Common myeloid progenitor, CD34-positive (primary cell): Measurements from ENCODE around the gene ARHGAP9.
A peak's percentile ranks its signal among the peaks of the same experiment; 100 is the strongest.

ENCODE experiments used
- CTCF ChIA-PET: fragments of 350-600 bp; sonication (Branson Sonifier 250); formaldehyde crosslinking; loops from one replicate; lab custom pipeline; 2021; ENCODE audit warnings: antibody characterized with exemption; lab: Charles Lee
- POLR2A ChIA-PET: fragments of 350-600 bp; sonication (Branson Sonifier 250); formaldehyde crosslinking; loops from one replicate; lab custom pipeline; 2021; ENCODE audit warnings: antibody characterized with exemption; lab: Charles Lee
- DNase-seq, 3 donors: peaks; one replicate each; pipeline versions ENCODE4 v3.0.0 to v3.0.0-alpha.2; 2013
- H3K27ac ChIP-seq, 2 experiments: 1 replicate in 1 of 2; 2 replicates in 1 of 2; pipeline ENCODE4 v1.7.0; 2013; ENCODE audit warnings: inconsistent platforms in 2 of 2, low read length in 2 of 2, mild to moderate bottlenecking in 2 of 2, low read depth in 1 of 2, moderate library complexity in 1 of 2; ENCODE audit not compliant: severe bottlenecking in 2 of 2, insufficient read depth in 1 of 2, poor library complexity in 1 of 2
- H3K27me3 ChIP-seq, 5 experiments: replicated peaks in 2 of 5; 1 replicate in 3 of 5; 2 replicates in 2 of 5; pipeline versions ENCODE4 v1.6.1 to v1.7.0; 2013; ENCODE audit warnings: low read length in 4 of 5, mild to moderate bottlenecking in 2 of 5, moderate library complexity in 2 of 5, inconsistent platforms in 1 of 5; ENCODE audit not compliant: insufficient read depth in 5 of 5, control insufficient read depth in 4 of 5
- H3K36me3 ChIP-seq, 4 experiments: 1 replicate in 2 of 4; 2 replicates in 2 of 4; pipeline versions ENCODE4 v1.6.1 to v1.7.0; 2013; ENCODE audit warnings: low read length in 3 of 4, control low read depth in 1 of 4, mild to moderate bottlenecking in 1 of 4; ENCODE audit not compliant: control insufficient read depth in 4 of 4, insufficient read depth in 4 of 4
- H3K4me1 ChIP-seq, 4 experiments: 1 replicate in 3 of 4; 2 replicates in 1 of 4; pipeline versions ENCODE4 v1.6.1 to v1.7.1; 2013; ENCODE audit warnings: low read length in 3 of 4, mild to moderate bottlenecking in 3 of 4, control low read depth in 1 of 4, inconsistent platforms in 1 of 4, moderate library complexity in 1 of 4; ENCODE audit not compliant: control insufficient read depth in 4 of 4, insufficient read depth in 4 of 4; ENCODE audit errors: control extremely low read depth in 1 of 4
- H3K4me3 ChIP-seq, 7 experiments: 1 replicate in 4 of 7; 2 replicates in 3 of 7; pipeline versions ENCODE4 v1.5.1 to v1.7.0; 2013; ENCODE audit warnings: mild to moderate bottlenecking in 7 of 7, low read length in 6 of 7, moderate library complexity in 6 of 7, inconsistent platforms in 2 of 7, low read depth in 2 of 7, control low read depth in 1 of 7; ENCODE audit not compliant: insufficient read depth in 4 of 7, control insufficient read depth in 1 of 7; ENCODE audit errors: extremely low read depth in 1 of 7
- H3K9me3 ChIP-seq, 5 experiments: 1 replicate in 4 of 5; 2 replicates in 1 of 5; pipeline versions ENCODE4 v1.6.1 to v1.7.1; 2013; ENCODE audit warnings: low read length in 4 of 5, mild to moderate bottlenecking in 2 of 5, inconsistent platforms in 1 of 5, low read depth in 1 of 5, moderate library complexity in 1 of 5; ENCODE audit not compliant: control insufficient read depth in 4 of 5, insufficient read depth in 2 of 5; ENCODE audit errors: control extremely low read depth in 1 of 5
- WGBS: methylation state at CpG from one replicate; pipeline ENCODE4 v1.1.5; 2013; ENCODE audit not compliant: insufficient coverage; 5-methylcytosine and 5-hydroxymethylcytosine counted together

Gene ARHGAP9

DNA sequence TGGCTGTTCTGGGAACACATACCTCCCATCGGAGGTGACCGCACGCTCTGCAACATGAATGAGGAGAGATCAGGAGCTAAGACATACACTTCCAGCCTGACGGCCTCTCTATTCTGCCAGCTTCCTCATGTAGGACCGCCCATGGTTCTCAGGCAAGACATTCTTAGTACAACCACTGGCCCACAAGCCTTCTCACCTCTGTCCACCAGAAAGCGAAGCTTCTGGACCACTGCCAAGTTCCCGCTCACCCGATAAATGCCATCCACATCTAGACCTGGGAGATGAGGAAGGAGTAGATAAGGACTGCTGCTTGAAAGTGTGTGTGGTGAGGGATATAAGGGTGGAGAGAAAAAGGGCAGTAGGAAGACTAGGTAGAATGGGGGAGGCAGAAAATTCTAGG, 5.2 kb downstream of the ARHGAP9 start:
- no peak for DNase-seq

GRCh38 chr12:57473886-57474285, 5.8 kb downstream of the ARHGAP9 start:
- WGBS, result 100% methylated on average over 2 of the region's 5 CpGs
- CTCF ChIA-PET, result interaction anchor here (0.8 to 16.7 kb wide), 8 partner anchors 12 to 152 kb away, joined by 3 to 184 read pairs (median 3); partner anchors contain the start of gene GLI1
- Histone ChIP-seq H3K9me3 (no peaks in the 10 kb centered on the region), H3K27ac (no peak overlapping the region), H3K4me1 (peaks cover 10 to 41% (median 37%) of the 10 kb centered on the region in 4 experiments), H3K4me3 (no peak overlapping the region), H3K27me3 (no peaks in the 10 kb centered on the region), H3K36me3 (peaks cover 20 to 64% (median 53%) of the 10 kb centered on the region in 4 experiments)
- DNase-seq, result no peak
- POLR2A ChIA-PET, result no interaction called here

More for the DNA sequence above, 5.2 kb downstream of the ARHGAP9 start:
- Histone ChIP-seq H3K4me1 (peaks cover 14 to 47% (median 42%) of the 10 kb centered on the region in 4 experiments), H3K4me3 (no peak overlapping the region), H3K9me3 (no peaks in the 10 kb centered on the region), H3K36me3 (peaks cover 20 to 59% (median 48%) of the 10 kb centered on the region in 4 experiments), H3K27me3 (no peaks in the 10 kb centered on the region), H3K27ac (no peak overlapping the region)
- 92% methylated on average over 8 of the region's 8 CpGs for WGBS
- ChIA-PET POLR2A (no interaction called here), CTCF (interaction anchor here (0.8 to 16.7 kb wide), 11 partner anchors 12 to 151 kb away, joined by 3 to 184 read pairs (median 3); partner anchors contain the start of gene GLI1)

DNA sequence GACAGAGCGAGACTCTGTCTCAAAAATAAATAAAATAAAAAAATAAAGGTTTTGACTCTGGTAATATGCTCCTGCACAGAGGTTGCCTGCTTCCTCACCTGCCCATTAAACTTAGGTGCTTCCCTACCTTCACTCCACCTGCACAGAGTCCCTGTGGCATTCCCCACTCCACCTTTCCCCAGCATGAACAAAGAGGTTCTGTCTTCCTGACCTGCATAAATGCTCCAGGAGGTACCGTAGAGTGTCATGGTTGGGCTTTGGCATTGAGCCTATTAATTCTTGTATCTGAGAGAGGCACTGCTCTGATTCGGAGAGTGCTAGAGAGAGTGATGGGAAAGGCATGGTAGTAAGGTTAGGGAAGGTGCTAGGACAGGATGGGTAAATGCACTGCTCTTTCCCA, 6.3 kb downstream of the ARHGAP9 start:
- H3K4me3 ChIP-seq, result no peak overlapping the region
- CTCF ChIA-PET, result interaction anchor here (0.8 to 16.7 kb wide), 6 partner anchors 11 to 152 kb away, joined by 3 to 184 read pairs (median 3); partner anchors contain the start of gene GLI1
- H3K36me3 ChIP-seq, result peaks cover 20 to 65% (median 53%) of the 10 kb centered on the region in 4 experiments
- H3K27me3 ChIP-seq, result no peaks in the 10 kb centered on the region
- H3K9me3 ChIP-seq, result no peaks in the 10 kb centered on the region
- no peak overlapping the region for H3K27ac ChIP-seq
- peaks cover 6 to 36% (median 32%) of the 10 kb centered on the region in 4 experiments for H3K4me1 ChIP-seq
- POLR2A ChIA-PET, result no interaction called here
- WGBS, result no CpG with 5 or more reads among the region's 3 CpGs
- no peak for DNase-seq

- no peaks in the 10 kb centered on the region for H3K9me3 ChIP-seq
- H3K4me3 ChIP-seq, result no peak overlapping the region
- ChIA-PET POLR2A (no interaction called here), CTCF (interaction anchor here (1.0 to 16.7 kb wide), 5 partner anchors 8 to 21 kb away, joined by 3 to 184 read pairs (median 4); partner anchors contain the start of genes GLI1 and INHBE)
- H3K27ac ChIP-seq, result peak overlapping the region in 1 of 2 experiments; percentile 6
- peaks cover 20 to 73% (median 58%) of the 10 kb centered on the region in 4 experiments for H3K36me3 ChIP-seq
- no peaks in the 10 kb centered on the region for H3K27me3 ChIP-seq
- 100% methylated on average over 3 of the region's 3 CpGs for WGBS
- H3K4me1 ChIP-seq, result peaks cover 3 to 28% (median 23%) of the 10 kb centered on the region in 4 experiments
- DNase-seq, result no peak
Measured at GRCh38 chr12:57472391-57472790, 7.3 kb downstream of the ARHGAP9 start.

GRCh38 chr12:57471661-57472060, 8.0 kb downstream of the ARHGAP9 start:
- CTCF ChIA-PET, result interaction anchor here (1.0 to 16.7 kb wide), 5 partner anchors 9 to 16 kb away, joined by 4 to 184 read pairs (median 5); partner anchors contain the start of genes GLI1 and INHBE
- 100% methylated on average over 3 of the region's 3 CpGs for WGBS
- H3K27ac ChIP-seq, result no peak overlapping the region
- H3K4me3 ChIP-seq, result no peak overlapping the region
- DNase-seq, result no peak
- no peaks in the 10 kb centered on the region for H3K9me3 ChIP-seq
- H3K4me1 ChIP-seq, result peaks cover 3 to 20% (median 17%) of the 10 kb centered on the region in 4 experiments
- no peaks in the 10 kb centered on the region for H3K27me3 ChIP-seq
- POLR2A ChIA-PET, result no interaction called here
- peaks cover 20 to 73% (median 58%) of the 10 kb centered on the region in 4 experiments for H3K36me3 ChIP-seq

DNA sequence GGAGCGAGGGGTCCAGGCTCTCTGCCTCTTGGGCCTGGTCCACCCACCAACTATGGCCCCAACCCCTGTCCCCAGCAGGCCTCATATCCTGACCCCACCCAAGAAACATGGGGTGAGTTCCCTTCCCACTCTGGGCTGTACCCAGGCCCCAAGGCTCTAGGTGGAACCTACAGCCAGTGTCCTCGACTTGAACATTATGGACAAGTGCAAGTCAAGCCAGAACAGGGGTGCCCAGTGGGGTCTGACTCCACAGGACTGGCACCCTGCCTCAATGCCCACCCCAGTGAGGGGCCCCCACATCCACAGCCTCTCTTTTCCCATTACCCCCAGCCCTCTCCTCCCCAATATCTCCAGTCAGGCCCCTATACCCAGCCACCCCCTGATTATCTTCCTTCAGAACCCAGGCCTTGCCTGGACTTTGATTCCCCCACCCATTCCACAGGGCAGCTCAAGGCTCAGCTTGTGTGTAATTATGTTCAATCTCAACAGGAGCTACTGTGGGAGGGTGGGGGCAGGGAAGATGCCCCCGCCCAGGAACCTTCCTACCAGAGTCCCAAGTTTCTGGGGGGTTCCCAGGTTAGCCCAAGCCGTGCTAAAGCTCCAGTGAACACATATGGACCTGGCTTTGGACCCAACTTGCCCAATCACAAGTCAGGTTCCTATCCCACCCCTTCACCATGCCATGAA, 8.6 kb downstream of the ARHGAP9 start:
- WGBS, result 100% methylated on average over 1 of the region's 4 CpGs
- Histone ChIP-seq H3K4me1 (peaks cover 3 to 15% (median 12%) of the 10 kb centered on the region in 4 experiments), H3K9me3 (no peaks in the 10 kb centered on the region), H3K4me3 (no peak overlapping the region), H3K27ac (no peak overlapping the region), H3K36me3 (peaks cover 20 to 73% (median 58%) of the 10 kb centered on the region in 4 experiments), H3K27me3 (no peaks in the 10 kb centered on the region)
- POLR2A ChIA-PET, result interaction anchor here (0.7 kb wide), 1 partner anchor 64 kb away, joined by 3 read pairs; no protein-coding TSS in a partner anchor
- no peak for DNase-seq
- CTCF ChIA-PET, result interaction anchor here (1.0 to 16.7 kb wide), 6 partner anchors 9 to 16 kb away, joined by 4 to 184 read pairs (median 6); partner anchors contain the start of genes ARHGAP9, GLI1 and INHBE
